ENCODE data around the gene SLC27A5. TPM values are rescaled to one million over a fixed set of nuclear protein-coding genes. Genes with fewer than 3 reads are reported as not detected.

The SLC27A5 gene
- total RNA-seq (ENCODE audit: insufficient read depth, low replicate concordance) = 7.2 TPM

GRCh38 chr19:58511353-58512208 lies at the start of gene SLC27A5:
TSS of gene SLC27A5 (minus strand) at chr19:58511992. CDS start at chr19:58511955, 37 bp downstream.
- no peak for DNase-seq (ENCODE audit: low spot score)

- no peak for DNase-seq (ENCODE audit: low spot score)
Observed at GRCh38 chr19:58560921-58561320, 49.1 kb upstream of the SLC27A5 start.

GRCh38 chr19:58560007-58560887 lies 48.5 kb upstream of the SLC27A5 start:
- no peak for DNase-seq (ENCODE audit: low spot score)

GRCh38 chr19:58559275-58560006 lies 47.6 kb upstream of the SLC27A5 start:
- DNase-seq (ENCODE audit: low spot score) = peak; percentile 97

GRCh38 chr19:58558623-58559274 lies 47.0 kb upstream of the SLC27A5 start:
- peak; percentile 99 for DNase-seq (ENCODE audit: low spot score)

DNA sequence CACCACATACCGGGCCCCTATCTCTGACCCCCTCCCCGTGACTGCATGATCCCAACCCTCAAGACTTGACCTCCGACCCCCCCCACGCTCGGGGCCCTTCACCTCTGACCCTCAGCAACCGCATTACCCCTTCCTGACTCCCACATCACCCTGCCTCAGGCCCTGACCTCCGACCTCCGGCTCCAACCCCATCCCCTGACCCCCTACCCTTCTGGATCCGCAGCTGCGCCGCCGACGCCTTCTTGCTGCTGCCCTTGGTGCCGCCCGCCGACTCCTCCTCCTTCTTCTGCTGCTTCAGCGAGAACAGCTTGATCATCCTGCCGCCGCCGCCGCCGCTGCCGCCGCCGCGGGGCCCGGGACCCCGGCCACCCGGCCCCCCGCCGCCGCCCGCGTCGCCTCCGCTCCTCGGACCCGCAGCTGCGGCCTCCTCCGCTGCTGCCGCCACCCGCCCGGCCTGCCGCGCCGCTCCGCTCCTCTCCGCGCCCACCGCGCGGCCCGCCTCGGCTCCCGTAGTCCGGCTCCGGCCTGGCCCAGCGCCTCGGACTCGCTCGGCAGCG lies 46.4 kb upstream of the SLC27A5 start, which contains the start of gene UBE2M:
TSS of gene UBE2M (minus strand) at position 546 of the 557 bp plus-strand sequence. CDS start at position 316, 230 bp downstream.
- no peak for DNase-seq (ENCODE audit: low spot score)

GRCh38 chr19:58557221-58558065 lies 45.7 kb upstream of the SLC27A5 start:
- no peak for DNase-seq (ENCODE audit: low spot score)

GRCh38 chr19:58556622-58557220 lies 44.9 kb upstream of the SLC27A5 start:
- DNase-seq (ENCODE audit: low spot score) = no peak

DNA sequence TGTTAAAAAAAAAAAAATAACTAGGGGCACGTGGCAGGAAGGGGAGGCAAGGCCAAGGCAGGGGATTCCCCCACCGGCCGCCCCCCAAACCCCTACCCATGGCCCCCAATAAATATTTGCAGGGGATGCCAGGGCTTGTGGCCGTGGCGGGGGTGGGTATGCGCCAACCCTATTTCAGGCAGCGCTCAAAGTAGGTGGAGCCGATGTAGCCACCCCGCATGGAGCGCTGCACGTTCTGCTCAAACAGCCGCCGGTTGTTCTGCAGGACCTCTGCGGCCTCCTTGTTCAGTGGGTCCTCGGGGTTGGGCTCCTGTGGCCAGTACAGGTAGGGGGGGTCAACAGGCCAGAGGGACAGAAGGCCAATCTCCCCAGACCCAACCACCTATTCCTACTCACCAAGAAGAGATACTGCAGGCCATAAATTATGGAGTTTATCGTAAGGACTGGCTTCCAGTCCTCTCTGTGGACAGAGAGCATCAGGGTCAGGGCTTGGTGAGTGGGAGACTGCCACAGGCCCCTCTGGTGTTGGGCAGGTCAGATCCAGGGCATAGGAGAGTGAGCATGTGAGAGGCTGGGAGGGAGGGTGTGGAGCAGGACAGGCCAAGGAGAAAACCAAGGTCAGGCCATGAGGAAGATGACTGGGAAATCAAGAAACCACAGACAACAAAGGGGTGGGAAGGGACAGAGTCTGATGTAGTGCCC lies 44.3 kb upstream of the SLC27A5 start:
- DNase-seq (ENCODE audit: low spot score) = no peak

GRCh38 chr19:58555369-58555885 lies 43.6 kb upstream of the SLC27A5 start:
- DNase-seq (ENCODE audit: low spot score) = no peak

- peak; percentile 98 for DNase-seq (ENCODE audit: low spot score)
Observed at GRCh38 chr19:58554494-58555368, 42.9 kb upstream of the SLC27A5 start, which contains the start of gene CHMP2A. TSS of gene CHMP2A (minus strand) at chr19:58555105. CDS start at chr19:58554212, 893 bp downstream.

DNA sequence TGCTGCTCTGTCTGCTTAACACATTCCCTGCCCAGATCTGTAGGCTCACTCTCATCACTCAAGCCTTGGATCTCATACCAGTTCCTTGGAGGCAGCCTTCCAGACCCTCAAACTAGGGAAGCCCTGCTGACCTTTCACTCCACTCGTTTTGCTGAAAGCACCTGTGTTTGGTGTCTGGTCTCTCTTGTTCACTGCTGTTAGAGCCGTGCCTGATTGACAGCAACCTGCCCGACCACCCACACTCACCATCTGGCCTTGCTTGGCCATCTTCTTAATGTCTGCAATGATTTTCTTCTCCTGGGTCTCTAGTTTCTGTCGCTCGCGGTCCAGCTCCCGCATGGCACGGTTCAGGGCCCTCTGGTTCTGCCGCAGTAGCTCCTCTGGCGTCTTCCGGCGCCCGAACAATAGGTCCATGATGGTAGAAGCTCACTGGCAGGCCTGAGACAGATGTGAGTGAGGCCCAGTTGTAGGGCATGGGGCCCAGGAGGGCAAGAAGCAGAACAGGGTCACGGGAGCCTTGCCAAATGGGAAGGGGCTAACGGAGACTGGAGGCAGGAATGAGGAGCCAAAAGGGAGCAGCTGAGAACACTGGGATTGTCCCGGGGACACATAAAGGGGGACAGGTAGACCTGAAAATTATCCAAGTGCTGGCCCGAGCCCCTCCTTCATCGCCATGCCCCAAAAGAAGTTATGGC lies 42.2 kb upstream of the SLC27A5 start:
- DNase-seq (ENCODE audit: low spot score) = no peak

GRCh38 chr19:58552655-58553054 lies 40.9 kb upstream of the SLC27A5 start:
- DNase-seq (ENCODE audit: low spot score) = no peak

DNA sequence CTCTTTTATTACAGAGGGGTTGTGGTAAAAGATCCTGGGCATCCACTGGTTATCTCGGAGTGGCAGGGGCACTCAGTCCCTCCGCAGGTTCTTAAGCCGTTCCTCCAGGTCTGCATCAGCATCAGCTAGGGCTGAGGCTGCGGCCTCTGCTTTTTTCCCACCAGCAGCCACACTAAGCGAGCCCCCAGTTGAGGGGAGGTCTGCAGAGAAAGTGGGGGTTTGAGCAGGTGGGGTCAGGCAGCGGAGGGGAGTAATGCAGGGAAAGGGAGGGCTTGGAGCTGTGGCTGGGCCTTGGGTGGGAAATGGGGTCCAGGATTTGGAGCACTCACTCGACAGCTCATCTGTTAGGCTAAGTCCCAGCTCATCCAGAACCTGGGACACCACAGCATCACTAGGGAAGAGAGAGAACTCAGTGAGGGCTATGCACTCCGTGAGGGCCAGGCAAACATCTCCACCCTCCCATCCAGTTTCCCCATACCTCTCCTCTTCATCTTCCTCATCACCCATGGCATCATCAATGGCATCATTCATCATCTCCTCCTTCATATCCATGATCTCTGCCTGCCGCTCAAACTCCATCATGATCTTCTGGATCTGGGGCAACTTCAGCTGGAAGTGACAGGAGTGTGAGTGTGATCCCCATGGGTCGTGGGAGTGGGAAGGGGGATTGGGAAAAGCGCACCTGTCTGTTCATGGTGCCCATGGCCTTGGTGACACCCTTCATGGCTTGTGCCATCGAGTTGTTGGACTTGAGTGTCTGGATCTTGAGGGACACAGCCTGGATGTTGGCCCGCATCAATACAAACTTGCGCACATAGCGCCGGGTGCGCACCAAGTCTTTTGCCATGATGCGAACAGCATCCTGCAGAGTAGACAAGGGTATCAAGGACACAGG lies 40.0 kb upstream of the SLC27A5 start:
- no peak for DNase-seq (ENCODE audit: low spot score)

- no peak for DNase-seq (ENCODE audit: low spot score)
Observed at GRCh38 chr19:58551123-58551497, 39.3 kb upstream of the SLC27A5 start.
